Astrocyte (in vitro differentiated cells and primary cell): ENCODE data around the gene SDR39U1.

Experiments used
- CTCF ChIP-seq: IDR thresholded peaks from 2 replicates; pipeline ENCODE4 v1.5.1; 2011; ENCODE audit warnings: low read depth, mild to moderate bottlenecking, inconsistent platforms, low read length, moderate library complexity; ENCODE audit not compliant: insufficient read depth
- EZH2 ChIP-seq: IDR thresholded peaks from 2 replicates; pipeline ENCODE4 v1.6.1; 2012; ENCODE audit warnings: mild to moderate bottlenecking, low read length, inconsistent platforms; ENCODE audit not compliant: insufficient read depth

GRCh38 chr14:24439257-24439656, 3.3 kb downstream of the SDR39U1 start:
- TF ChIP-seq CTCF (no peak), EZH2 (no peak)
